Body of pancreas (tissue), 4 donors: Measurements from ENCODE around the gene PIK3CG. TPM values are rescaled to one million over a fixed set of nuclear protein-coding genes. Genes with fewer than 3 reads are reported as not detected.
"Not testable (repeated sequence)": the region's sequence is repeated elsewhere in the genome, so short reads cannot be mapped to it uniquely, and the experiment has no call there.

ENCODE experiments used
- ATAC-seq: fragments of 150-250 bp; one replicate; pipeline ENCODE4 v1.9.1; 2016
- DNase-seq, 4 donors: peaks; one replicate each; pipeline ENCODE4 v3.0.0-alpha.2; 2019
- H3K27ac ChIP-seq, 4 donors: fragments of 200-600 bp; sonication (generic); 1 replicate in 3 of 4; 2 replicates in 1 of 4; pipeline versions ENCODE4 v1.5.1 to v1.6.1; 2016 to 2019; ENCODE audit warnings: mild to moderate bottlenecking in 1 of 4, mixed read lengths in 1 of 4, moderate library complexity in 1 of 4
- H3K27me3 ChIP-seq, 2 donors: fragments of 200-600 bp; sonication (generic); one replicate each; pipeline ENCODE4 v1.6.0; 2016; ENCODE audit warnings: mild to moderate bottlenecking in 1 of 2
- H3K36me3 ChIP-seq, 2 donors: fragments of 200-600 bp; sonication (generic); replicated peaks in 1 of 2; 2 replicates each; pipeline ENCODE4 v1.5.1; 2016; ENCODE audit warnings: low read depth in 2 of 2; ENCODE audit not compliant: insufficient read depth in 1 of 2
- H3K4me1 ChIP-seq: fragments of 200-600 bp; sonication (generic); one replicate; pipeline ENCODE4 v1.6.0; 2016
- H3K4me3 ChIP-seq, 2 donors: fragments of 200-600 bp; sonication (generic); 1 replicate in 1 of 2; 2 replicates in 1 of 2; pipeline ENCODE4 v1.5.1; 2016 to 2019
- H3K9me3 ChIP-seq, 3 donors: fragments of 200-600 bp; sonication (generic); 1 replicate in 2 of 3; 2 replicates in 1 of 3; pipeline ENCODE4 v1.5.1; 2016
- POLR2A ChIP-seq, 3 donors: fragments of 450-650 bp; IDR thresholded peaks; one replicate each; pipeline ENCODE4 v1.6.1; 2016; ENCODE audit warnings: antibody characterized with exemption in 3 of 3, mild to moderate bottlenecking in 2 of 3
- WGBS, 2 donors: methylation state at CpG; one replicate each; pipeline ENCODE4 v1.1.5; 2017; 5-methylcytosine and 5-hydroxymethylcytosine counted together
- intact Hi-C: fragments of 100-400 bp; cut with DNase I; formaldehyde crosslinking; loops from one replicate; pipeline ENCODE4 v1.15.1; 2023
- total RNA-seq, 2 donors: library from RNA; depleted of rRNA; stranded (reverse); fragments of >200 nt; gene quantifications; one replicate each; pipeline ENCODE4 v1.1.0, GENCODE V29; 2016
- TF ChIP-seq, protein P1 (sequence below), 7 experiments: fragments of 450-650 bp in 4 of 7; fragments of 200-600 bp in 3 of 7; sonication (generic) in 3 of 7; IDR thresholded peaks; one replicate each; pipeline ENCODE4 v1.5.1; 2016 to 2019; ENCODE audit warnings: antibody characterized with exemption in 7 of 7

The PIK3CG gene
- total RNA-seq, 2 donors from 2014 or later, result 0.66 to 3.1 TPM

DNA sequence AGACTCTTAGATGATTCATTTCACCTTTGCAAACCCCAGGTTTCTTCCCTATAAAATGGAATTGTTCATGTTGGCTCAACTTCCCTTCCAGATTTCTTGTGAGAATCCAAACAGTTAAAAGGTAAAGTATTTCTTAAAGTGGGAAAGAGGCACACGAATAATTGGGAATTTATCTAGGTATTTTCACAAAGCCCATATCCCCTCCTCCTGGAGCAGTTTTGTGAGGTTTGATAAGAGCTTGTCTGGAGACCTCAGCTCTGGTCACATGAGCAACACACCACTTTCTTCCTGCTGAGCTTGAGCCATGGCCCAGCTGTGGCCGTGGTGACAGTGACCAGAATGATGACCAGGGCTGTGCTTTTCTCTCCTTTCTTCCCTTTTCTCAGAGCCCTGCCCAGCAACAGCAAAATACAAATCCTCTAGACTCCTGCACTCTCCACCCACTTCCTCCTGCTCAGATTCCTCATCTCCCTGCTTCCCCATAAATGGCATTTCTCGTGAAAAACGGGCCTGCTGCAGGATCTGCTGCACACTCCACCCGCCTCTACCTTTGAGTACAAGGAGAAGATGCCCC is 87.7 kb downstream of the PIK3CG start:
- WGBS, 2 donors, result 29 to 35% methylated on average over 5 of the region's 5 CpGs
- DNase-seq, result peak in 2 of 4 donors; percentile 7 to 60
- no peak overlapping the region for H3K27ac ChIP-seq
- H3K4me3 ChIP-seq, result no peak overlapping the region
- H3K27me3 ChIP-seq, result no peaks in the 10 kb centered on the region
- H3K9me3 ChIP-seq, result no peaks in the 10 kb centered on the region
- no peaks in the 10 kb centered on the region for H3K36me3 ChIP-seq
- intact Hi-C loops, result no loop called here
- TF ChIP-seq, protein P1, sequence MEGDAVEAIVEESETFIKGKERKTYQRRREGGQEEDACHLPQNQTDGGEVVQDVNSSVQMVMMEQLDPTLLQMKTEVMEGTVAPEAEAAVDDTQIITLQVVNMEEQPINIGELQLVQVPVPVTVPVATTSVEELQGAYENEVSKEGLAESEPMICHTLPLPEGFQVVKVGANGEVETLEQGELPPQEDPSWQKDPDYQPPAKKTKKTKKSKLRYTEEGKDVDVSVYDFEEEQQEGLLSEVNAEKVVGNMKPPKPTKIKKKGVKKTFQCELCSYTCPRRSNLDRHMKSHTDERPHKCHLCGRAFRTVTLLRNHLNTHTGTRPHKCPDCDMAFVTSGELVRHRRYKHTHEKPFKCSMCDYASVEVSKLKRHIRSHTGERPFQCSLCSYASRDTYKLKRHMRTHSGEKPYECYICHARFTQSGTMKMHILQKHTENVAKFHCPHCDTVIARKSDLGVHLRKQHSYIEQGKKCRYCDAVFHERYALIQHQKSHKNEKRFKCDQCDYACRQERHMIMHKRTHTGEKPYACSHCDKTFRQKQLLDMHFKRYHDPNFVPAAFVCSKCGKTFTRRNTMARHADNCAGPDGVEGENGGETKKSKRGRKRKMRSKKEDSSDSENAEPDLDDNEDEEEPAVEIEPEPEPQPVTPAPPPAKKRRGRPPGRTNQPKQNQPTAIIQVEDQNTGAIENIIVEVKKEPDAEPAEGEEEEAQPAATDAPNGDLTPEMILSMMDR (IDR thresholded peaks at IDR 0.05), result no peak
- TF ChIP-seq POLR2A (IDR thresholded peaks at IDR 0.05), result no peak
- H3K4me1 ChIP-seq, result no peaks in the 10 kb centered on the region
- ATAC-seq, result no peak

DNA sequence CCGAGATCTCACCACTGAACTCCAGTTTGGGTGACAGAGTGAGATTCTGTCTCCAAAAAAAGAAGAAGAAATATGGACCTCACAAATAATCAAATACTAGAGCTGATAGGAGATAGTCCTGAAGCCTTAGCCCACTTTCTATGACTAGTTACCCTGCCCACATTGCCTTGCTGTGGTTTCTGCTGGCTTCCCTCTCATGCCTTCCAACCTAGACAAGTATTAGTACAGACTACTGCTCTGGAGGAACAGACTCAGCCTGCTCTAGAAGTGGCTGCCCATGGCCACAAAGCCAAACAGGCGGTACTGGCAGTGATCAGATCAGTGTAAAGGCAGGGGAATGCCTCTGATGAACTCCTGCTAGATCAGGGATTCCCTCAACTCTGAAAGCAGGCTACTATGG is 89.8 kb downstream of the PIK3CG start:
- intact Hi-C loops, result no loop called here
- Histone ChIP-seq H3K36me3 (no peaks in the 10 kb centered on the region), H3K27ac (no peak overlapping the region), H3K27me3 (no peaks in the 10 kb centered on the region), H3K4me1 (no peaks in the 10 kb centered on the region), H3K9me3 (no peaks in the 10 kb centered on the region), H3K4me3 (no peak overlapping the region)
- TF ChIP-seq POLR2A (IDR thresholded peaks at IDR 0.05), result no peak
- TF ChIP-seq, protein P1 (IDR thresholded peaks at IDR 0.05), result no peak
- ATAC-seq (no peak), DNase-seq (no peak)
- WGBS, 2 donors, result 86 to 97% methylated on average over 2 of the region's 2 CpGs

DNA sequence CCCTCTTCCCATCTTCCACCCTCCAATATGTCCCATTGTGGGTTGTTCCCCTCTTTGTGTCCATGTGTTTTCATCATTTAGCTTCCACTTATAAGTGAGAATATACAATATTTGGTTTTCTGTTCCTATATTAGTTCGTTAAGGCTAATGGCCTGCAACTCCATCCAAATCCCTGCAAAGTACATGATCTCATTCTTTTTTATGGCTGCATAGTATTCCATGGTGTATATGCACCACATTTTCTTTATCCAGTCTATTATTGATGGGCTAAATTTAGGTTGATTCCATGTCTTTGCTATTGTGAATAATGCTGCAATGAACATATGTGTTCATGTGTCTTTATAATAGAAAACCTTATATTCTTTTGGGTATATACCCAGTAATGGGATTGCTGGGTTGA is 90.8 kb downstream of the PIK3CG start:
- intact Hi-C loops, H3K36me3 ChIP-seq, H3K9me3 ChIP-seq, H3K4me1 ChIP-seq, H3K4me3 ChIP-seq, DNase-seq, ATAC-seq, H3K27me3 ChIP-seq, H3K27ac ChIP-seq: not testable (repeated sequence)
- WGBS, 2 donors, result 48 to 59% methylated on average over 1 of the region's 1 CpG

Other genes starting within 250 kb of the PIK3CG start
- gene CCDC71L, start 204.1 kb upstream of the PIK3CG start, total RNA-seq, result 10 to 100 TPM in 1 of 2 donors, 1 to 10 TPM in 1; 8.6 to 23.7 TPM
- 10 to 100 TPM; 10.6 to 44.2 TPM for gene PRKAR2B, start 179.4 kb downstream of the PIK3CG start, total RNA-seq